Hindlimb muscle (tissue), 1 donor: ENCODE results near the gene MYLIP. TPM values are rescaled to one million over a fixed set of nuclear protein-coding genes. Genes with fewer than 3 reads are reported as not detected.

Source experiments
- DNase-seq: peaks from one replicate; pipeline ENCODE4 v3.0.0-alpha.2; 2013
- polyA plus RNA-seq: library from polyadenylated mRNA; unstranded; fragments of 120-200 nt; gene quantifications from one replicate; pipeline ENCODE4 v1.2.1, GENCODE V29; 2013; ENCODE audit not compliant: insufficient read length

The MYLIP gene
- 46.2 TPM for polyA plus RNA-seq

- DNase-seq = peak; percentile 96
Observed at GRCh38 chr6:16128759-16129622, at the start of gene MYLIP. Gene MYLIP, plus strand, starts transcription at chr6:16129086. Its CDS starts 237 bp downstream, at chr6:16129323.

GRCh38 chr6:16079354-16079753, 49.5 kb upstream of the MYLIP start:
- no peak for DNase-seq

GRCh38 chr6:16080204-16080603, 48.7 kb upstream of the MYLIP start:
- no peak for DNase-seq

GRCh38 chr6:16081326-16081725, 47.6 kb upstream of the MYLIP start:
- DNase-seq = no peak

- no peak for DNase-seq
Observed at GRCh38 chr6:16082361-16082760, 46.5 kb upstream of the MYLIP start.

- no peak for DNase-seq
Observed at GRCh38 chr6:16086965-16087364, 41.9 kb upstream of the MYLIP start.

- no peak for DNase-seq
Observed at GRCh38 chr6:16087386-16087785, 41.5 kb upstream of the MYLIP start.

GRCh38 chr6:16088409-16088808, 40.5 kb upstream of the MYLIP start:
- DNase-seq = no peak

- no peak for DNase-seq
Observed at GRCh38 chr6:16089232-16090062, 39.4 kb upstream of the MYLIP start.

- DNase-seq = no peak
Observed at GRCh38 chr6:16090452-16090851, 38.4 kb upstream of the MYLIP start.

GRCh38 chr6:16090920-16091319, 38.0 kb upstream of the MYLIP start:
- DNase-seq = no peak

- DNase-seq = no peak
Observed at GRCh38 chr6:16092140-16092539, 36.7 kb upstream of the MYLIP start.

- DNase-seq = no peak
Observed at GRCh38 chr6:16092990-16093389, 35.9 kb upstream of the MYLIP start.

GRCh38 chr6:16095180-16095579, 33.7 kb upstream of the MYLIP start:
- DNase-seq = no peak

- DNase-seq = no peak
Observed at GRCh38 chr6:16097382-16098171, 31.3 kb upstream of the MYLIP start.

GRCh38 chr6:16098211-16098610, 30.7 kb upstream of the MYLIP start:
- DNase-seq = no peak

GRCh38 chr6:16102208-16102607, 26.7 kb upstream of the MYLIP start:
- no peak for DNase-seq

GRCh38 chr6:16103722-16104121, 25.2 kb upstream of the MYLIP start:
- peak; percentile 81 for DNase-seq

- DNase-seq = no peak
Observed at GRCh38 chr6:16104624-16105433, 24.1 kb upstream of the MYLIP start.

GRCh38 chr6:16105854-16106253, 23.0 kb upstream of the MYLIP start:
- DNase-seq = no peak

- DNase-seq = no peak
Observed at GRCh38 chr6:16106991-16107787, 21.7 kb upstream of the MYLIP start.
